Putamen (tissue), 1 donor: ENCODE results near the gene TMEM171.
A peak's percentile ranks its signal among the peaks of the same experiment; 100 is the strongest.

ENCODE experiments used
- DNase-seq: peaks from one replicate; pipeline ENCODE4 v3.0.0-alpha.2; 2016; ENCODE audit warnings: low spot score

The TMEM171 gene

DNA sequence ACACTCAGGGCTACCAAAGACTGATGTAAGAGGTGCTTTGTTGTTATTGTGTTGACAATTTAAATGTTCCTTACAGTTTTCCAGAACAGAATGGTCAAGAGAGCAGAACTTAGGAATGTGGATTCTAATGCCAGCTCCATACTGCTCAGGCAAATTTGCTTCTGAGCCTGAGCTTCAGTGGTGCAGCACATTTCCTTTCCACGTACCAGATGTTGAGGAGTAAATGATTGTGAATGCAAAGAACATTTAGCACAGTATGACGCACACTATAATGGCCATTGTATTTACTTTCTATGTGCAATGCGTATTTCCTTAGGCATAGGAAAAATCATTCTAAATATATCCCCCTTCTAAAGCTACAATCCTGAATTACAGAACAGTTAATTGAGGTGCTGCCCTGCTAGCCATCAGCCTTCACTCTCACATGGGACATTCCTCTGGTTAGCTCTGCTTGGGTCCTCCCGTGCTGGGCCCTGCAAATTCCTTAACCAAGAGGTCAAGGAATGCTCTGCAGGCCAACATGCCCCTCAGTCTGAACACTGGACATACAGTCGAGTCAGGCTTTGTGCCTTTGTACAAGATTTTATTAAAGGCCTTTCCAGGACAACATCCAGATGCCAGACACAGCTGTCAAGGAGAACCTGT lies 31.5 kb downstream of the TMEM171 start:
- no peak for DNase-seq

DNA sequence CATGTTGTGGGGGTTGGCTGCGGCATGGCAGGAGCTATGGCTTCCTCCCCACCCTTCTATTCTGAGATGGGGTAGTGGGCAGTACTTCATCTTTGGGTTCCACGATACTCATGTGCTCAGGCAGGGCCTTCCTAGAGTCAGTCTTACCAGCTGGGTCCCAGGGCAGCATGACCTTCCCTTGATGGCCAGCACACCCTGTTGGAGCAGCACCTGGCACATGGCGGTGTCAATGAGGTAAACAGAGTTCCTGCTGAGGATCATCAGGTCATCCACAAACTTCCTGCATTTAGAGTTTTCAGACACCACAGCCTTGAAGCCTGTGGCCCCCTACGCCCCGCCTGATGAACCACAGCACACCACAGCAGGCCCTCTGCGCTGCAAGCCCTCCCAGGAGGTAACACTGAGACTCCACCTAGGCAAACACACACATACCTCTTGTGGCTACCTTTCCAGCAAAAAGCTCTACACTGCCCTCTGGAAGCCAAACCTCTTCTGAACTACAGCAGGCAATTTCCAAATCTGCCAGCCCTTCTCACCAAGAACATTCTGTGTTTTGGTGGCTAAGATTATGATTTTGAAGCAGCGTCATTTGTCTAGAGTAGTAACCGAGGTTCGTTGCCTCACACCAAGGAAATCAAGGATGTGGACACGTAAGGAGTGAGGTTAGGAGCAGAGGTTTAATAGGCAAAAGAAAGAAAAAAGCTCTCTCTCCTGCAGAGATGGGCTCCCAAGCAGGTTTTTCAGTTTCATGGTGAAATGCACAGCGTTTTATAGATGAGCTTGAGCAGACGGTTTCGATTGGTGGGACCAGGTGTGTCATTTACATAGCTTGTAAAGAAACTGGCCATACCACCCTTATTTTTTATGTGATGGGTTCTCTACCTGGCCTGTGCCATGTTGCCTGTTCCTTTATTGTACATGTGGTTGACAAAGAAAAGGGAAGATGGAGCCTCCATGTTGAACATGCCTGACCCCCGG lies 32.3 kb downstream of the TMEM171 start:
- DNase-seq: no peak

DNA sequence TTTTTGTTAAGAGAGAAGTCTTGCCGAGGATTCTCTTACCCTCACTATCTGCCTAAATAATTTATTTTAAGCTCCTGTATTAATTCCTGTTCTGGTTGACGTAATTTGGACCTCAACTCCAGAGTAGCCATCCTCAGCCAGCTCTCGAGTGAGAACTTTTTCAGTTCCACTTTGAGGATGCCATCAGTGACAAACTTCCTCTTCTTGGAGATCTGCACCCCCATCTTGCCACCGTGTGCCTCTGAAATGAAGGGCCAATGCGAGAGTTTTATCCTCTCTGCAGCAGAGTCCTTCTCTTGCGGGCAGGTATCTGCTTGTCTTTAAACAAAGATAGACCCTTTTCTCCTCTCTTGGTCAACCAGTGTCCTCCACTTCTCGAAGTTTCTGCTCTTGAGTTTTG lies 33.1 kb downstream of the TMEM171 start:
- no peak for DNase-seq

GRCh38 chr5:73154208-73155006 lies 34.0 kb downstream of the TMEM171 start:
- no peak for DNase-seq

GRCh38 chr5:73155271-73156222 lies 35.2 kb downstream of the TMEM171 start:
- no peak for DNase-seq

DNA sequence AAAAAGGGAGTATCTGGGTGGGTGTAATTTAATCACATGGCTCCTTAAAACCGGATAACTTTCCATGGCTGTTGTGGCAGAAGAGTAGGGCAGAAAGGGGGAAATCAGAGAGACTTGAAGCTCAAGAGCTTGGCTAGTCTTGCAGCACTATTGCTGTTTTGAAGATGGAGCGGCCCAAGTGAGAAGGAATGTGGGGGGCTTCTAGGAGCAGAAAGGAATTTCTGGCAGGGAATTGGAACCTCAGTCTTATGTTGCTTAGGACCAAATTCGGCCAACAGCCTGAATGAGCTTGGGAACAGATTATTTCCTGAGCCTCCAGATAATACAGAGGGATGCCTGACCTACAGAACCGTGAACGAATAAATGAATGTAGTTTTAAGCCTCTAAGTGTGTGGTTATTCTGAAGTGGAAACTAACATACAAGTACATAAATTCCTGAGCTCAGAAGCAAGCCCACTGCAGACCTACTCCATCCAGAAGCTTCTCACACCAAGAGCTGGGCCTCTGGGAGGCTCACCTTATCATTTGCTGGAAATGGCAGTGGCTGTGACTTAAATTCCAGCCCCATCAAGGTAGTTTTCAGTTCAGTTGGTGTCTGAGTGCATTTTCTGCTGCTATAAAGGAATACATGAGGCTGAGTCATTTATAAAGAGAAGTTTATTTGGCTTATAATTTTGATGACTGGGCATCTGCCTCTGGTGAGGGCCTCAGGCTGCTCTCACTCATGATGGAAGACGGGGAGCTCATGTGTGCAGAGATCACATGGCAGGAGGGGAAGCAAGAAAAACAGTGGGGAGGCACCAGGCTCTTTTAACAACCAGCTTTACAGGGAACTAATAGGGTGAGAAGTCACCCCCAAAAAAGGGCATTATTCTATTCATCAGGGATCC lies 37.3 kb downstream of the TMEM171 start:
- no peak for DNase-seq

DNA sequence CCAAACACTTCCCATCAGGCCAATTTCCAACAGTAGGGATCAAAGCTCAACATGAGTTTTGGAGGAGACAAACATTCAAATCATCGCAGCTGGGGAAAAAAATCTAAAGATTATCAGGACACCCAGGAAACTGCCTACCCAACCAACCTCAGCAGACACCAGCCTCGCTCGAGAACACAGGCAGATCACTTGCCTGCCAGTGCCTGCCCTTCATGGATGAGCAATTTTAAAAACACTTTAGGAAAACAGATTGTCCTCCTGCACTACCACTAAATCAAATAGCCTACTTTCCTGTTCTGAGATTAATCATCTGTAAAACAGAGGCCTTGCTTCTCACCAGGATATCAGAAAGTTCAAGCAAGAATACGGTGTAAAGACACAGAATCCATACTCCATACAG lies 37.9 kb downstream of the TMEM171 start:
- DNase-seq: no peak

GRCh38 chr5:73160239-73160671 lies 39.9 kb downstream of the TMEM171 start:
- DNase-seq: no peak

DNA sequence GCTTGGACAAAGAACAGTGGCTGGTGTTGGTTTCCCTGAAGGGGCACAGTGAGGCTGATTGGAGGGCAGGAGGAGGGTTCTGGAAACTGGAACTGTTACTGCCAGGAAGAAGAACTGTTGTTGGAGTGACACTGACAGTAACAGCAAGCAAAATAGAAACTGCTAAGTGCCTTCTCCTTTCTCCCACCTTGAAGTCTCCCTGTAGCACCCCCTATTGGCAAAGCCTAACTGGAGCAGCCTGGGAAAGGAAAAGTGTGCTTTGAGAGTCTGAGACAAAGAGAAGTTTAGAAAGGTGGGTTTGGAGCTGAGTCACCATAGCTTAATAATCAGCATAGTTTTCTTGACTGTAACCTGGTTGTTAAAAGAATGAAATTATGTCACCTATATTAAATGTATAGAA lies 50.1 kb downstream of the TMEM171 start:
- peak; percentile 12 for DNase-seq

DNA sequence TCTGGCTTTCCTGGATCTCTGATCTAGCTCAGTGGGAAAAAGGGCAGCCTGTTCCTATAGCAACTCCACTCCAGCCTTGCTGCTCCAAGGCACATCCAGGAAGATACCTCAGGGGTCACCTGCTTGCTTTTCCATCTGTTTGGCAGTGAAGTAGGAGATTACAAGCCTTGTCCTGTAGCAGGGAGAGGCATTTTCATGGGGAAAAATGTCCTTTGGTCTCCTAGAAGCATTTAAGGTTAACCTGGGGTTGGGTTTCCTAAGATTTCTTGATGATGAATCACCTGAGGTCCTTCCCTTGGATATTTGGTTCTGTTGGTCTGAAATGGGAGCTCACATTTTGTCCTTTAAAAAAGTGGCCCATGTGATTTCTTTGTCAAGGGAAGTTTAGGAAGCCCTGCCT lies 51.1 kb downstream of the TMEM171 start:
- DNase-seq: no peak

GRCh38 chr5:73172951-73173350 lies 52.6 kb downstream of the TMEM171 start, which contains the start of gene TMEM174:
TSS of gene TMEM174 (plus strand) at chr5:73173193. CDS start at chr5:73173244, 51 bp downstream.
- DNase-seq: no peak

DNA sequence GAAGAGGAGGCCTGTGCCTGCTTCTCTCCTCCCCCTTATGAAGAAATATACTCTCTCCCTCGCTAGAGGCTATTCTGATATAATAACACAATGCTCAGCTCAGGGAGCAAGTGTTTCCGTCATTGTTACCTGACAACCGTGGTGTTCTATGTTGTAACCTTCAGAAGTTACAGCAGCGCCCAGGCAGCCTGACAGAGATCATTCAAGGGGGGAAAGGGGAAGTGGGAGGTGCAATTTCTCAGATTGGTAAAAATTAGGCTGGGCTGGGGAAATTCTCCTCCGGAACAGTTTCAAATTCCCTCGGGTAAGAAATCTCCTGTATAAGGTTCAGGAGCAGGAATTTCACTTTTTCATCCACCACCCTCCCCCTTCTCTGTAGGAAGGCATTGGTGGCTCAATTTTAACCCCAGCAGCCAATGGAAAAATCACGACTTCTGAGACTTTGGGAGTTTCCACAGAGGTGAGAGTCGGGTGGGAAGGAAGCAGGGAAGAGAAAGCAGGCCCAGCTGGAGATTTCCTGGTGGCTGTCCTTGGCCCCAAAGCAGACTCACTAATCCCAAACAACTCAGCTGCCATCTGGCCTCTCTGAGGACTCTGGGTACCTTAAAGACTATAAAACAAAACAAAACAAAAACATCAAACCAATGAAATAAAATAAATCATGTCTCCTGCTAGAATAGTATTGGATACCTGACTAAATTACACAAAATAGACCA lies 53.9 kb downstream of the TMEM171 start:
- DNase-seq: no peak

DNA sequence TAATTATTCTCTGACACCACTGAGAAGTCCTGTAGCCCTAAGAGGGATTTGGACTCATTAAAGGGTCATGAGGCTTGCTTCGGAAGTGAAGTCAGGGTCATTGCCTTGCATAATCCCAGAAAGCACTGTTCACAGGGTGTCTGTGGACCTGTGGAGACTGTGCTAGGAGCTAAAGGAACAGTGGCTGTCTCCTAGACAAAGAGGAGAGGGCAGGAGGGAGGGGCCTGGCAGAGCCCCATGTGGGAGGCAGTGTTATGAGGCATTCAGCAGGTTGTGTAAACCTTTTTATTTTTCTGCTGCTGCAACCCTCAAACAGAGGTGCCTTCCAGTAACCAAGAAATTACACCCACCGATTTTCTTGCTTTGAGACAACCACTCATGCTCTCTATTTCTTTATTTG lies 55.9 kb downstream of the TMEM171 start:
- no peak for DNase-seq

DNA sequence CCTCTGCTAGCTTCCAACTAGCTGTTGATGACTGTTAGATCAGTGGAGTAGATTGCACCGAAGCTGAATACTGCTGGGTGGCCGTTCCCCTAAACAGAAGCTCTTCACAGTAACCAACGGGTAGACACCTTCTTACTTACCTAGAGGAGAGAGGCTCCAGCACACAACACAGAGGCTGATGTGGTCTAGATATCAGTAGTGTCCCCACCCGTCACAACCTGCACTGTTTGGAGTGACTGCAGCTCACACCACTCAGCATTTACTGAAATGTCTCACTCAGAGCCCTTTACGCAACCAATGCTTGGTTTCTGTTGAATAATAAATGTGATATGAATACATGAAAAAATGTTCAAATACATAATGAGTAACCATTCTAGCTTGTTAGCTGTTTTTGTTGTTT lies 57.9 kb downstream of the TMEM171 start:
- DNase-seq: no peak

DNA sequence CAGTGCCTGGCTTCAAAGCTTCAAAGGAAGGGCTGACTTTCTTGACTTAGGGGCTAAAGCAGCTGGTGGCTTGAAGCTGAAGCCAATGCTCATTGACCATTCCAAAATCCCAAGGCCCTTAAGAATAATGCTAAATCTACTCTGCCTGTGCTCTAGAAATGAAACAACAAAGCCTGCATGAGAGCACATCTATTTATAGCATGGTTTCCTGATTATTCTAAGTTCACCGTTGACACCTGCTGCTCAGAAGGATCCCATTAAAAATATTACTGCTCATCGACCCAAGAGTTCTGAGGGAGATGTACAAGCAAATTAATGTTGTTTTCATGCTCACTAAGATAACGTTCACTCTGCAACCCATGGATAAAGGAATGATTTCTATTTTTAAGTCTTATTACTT lies 59.4 kb downstream of the TMEM171 start:
- DNase-seq: no peak

- DNase-seq: no peak
These were observed 60.2 kb downstream of the TMEM171 start for GRCh38 chr5:73180566-73180965.
